Muscle of leg (tissue), 11 donors: ENCODE data around the gene OBSL1. TPM values are rescaled to one million over a fixed set of nuclear protein-coding genes. Genes with fewer than 3 reads are reported as not detected.

Source experiments
- DNase-seq: peaks from one replicate; pipeline ENCODE4 v3.0.0; 2013
- H3K27ac ChIP-seq: one replicate; pipeline ENCODE4 v1.5.1; 2013; ENCODE audit warnings: mild to moderate bottlenecking, low read length, control low read depth
- H3K27me3 ChIP-seq: one replicate; pipeline ENCODE4 v1.6.1; 2013; ENCODE audit warnings: low read length; ENCODE audit not compliant: control insufficient read depth, insufficient read depth
- H3K36me3 ChIP-seq: one replicate; pipeline ENCODE4 v1.6.1; 2013; ENCODE audit warnings: low read length; ENCODE audit not compliant: control insufficient read depth, insufficient read depth
- H3K4me1 ChIP-seq: one replicate; pipeline ENCODE4 v1.6.1; 2013; ENCODE audit warnings: low read length; ENCODE audit not compliant: control insufficient read depth, insufficient read depth
- H3K4me3 ChIP-seq: one replicate; pipeline ENCODE4 v1.5.1; 2013; ENCODE audit warnings: low read length, control low read depth
- H3K9me3 ChIP-seq: replicated peaks from 2 replicates; pipeline ENCODE4 v1.6.1; 2013; ENCODE audit warnings: low read depth, low read length; ENCODE audit not compliant: control insufficient read depth
- WGBS: methylation state at CpG from one replicate; pipeline ENCODE4 v1.1.5; 2013; ENCODE audit warnings: missing lambda C conversion rate; ENCODE audit not compliant: insufficient coverage; 5-methylcytosine and 5-hydroxymethylcytosine counted together
- polyA plus RNA-seq, 8 donors: library from polyadenylated mRNA; unstranded; fragments of 120-200 nt; gene quantifications; one replicate each; pipeline versions ENCODE4 v1.2.1 to v1.2.3, GENCODE V29; 2013; ENCODE audit warnings: inconsistent platforms in 1 of 8, low replicate concordance in 1 of 8; ENCODE audit not compliant: insufficient read length in 8 of 8, insufficient read depth in 1 of 8
- total RNA-seq: library from RNA; stranded (reverse); fragments of 120-200 nt; gene quantifications from one replicate; pipeline ENCODE4 v1.2.4, GENCODE V29; 2013

The OBSL1 gene
- total and polyA plus RNA-seq, 9 donors = 117 to 193 (median 156) TPM

- H3K4me3 ChIP-seq = no peak overlapping the region
- H3K27ac ChIP-seq = no peak overlapping the region
- H3K36me3 ChIP-seq = peaks cover 58% of the 10 kb centered on the region
- H3K9me3 ChIP-seq = no peaks in the 10 kb centered on the region
- WGBS = 97% methylated on average over 5 of the region's 11 CpGs
- no peak for DNase-seq
- H3K27me3 ChIP-seq = no peaks in the 10 kb centered on the region
- H3K4me1 ChIP-seq = peaks cover 12% of the 10 kb centered on the region
These were observed 42.2 kb upstream of the OBSL1 start for GRCh38 chr2:219613461-219614070.

- Histone ChIP-seq H3K9me3 (no peaks in the 10 kb centered on the region), H3K4me1 (peaks cover 12% of the 10 kb centered on the region), H3K27me3 (no peaks in the 10 kb centered on the region), H3K36me3 (peaks cover 66% of the 10 kb centered on the region), H3K27ac (no peak overlapping the region), H3K4me3 (no peak overlapping the region)
- DNase-seq = no peak
- 83% methylated on average over 11 of the region's 15 CpGs for WGBS
These were observed 41.4 kb upstream of the OBSL1 start for GRCh38 chr2:219612577-219613286.

- Histone ChIP-seq H3K27me3 (no peaks in the 10 kb centered on the region), H3K4me3 (no peak overlapping the region), H3K36me3 (peaks cover 68% of the 10 kb centered on the region), H3K9me3 (no peaks in the 10 kb centered on the region), H3K4me1 (peaks cover 12% of the 10 kb centered on the region), H3K27ac (no peak overlapping the region)
- 70% methylated on average over 11 of the region's 12 CpGs for WGBS
- DNase-seq = no peak
These were observed 40.7 kb upstream of the OBSL1 start for GRCh38 chr2:219611866-219612576.

GRCh38 chr2:219611306-219611705, 40.0 kb upstream of the OBSL1 start:
- Histone ChIP-seq H3K9me3 (no peaks in the 10 kb centered on the region), H3K27ac (no peak overlapping the region), H3K36me3 (peaks cover 73% of the 10 kb centered on the region), H3K4me1 (peaks cover 12% of the 10 kb centered on the region), H3K27me3 (no peaks in the 10 kb centered on the region), H3K4me3 (no peak overlapping the region)
- 97% methylated on average over 5 of the region's 9 CpGs for WGBS
- DNase-seq = no peak

- H3K4me3 ChIP-seq = no peak overlapping the region
- 65% methylated on average over 9 of the region's 13 CpGs for WGBS
- peaks cover 11% of the 10 kb centered on the region for H3K4me1 ChIP-seq
- H3K27ac ChIP-seq = no peak overlapping the region
- no peaks in the 10 kb centered on the region for H3K9me3 ChIP-seq
- peaks cover 68% of the 10 kb centered on the region for H3K36me3 ChIP-seq
- no peaks in the 10 kb centered on the region for H3K27me3 ChIP-seq
- no peak for DNase-seq
These were observed 37.9 kb upstream of the OBSL1 start for GRCh38 chr2:219609149-219609750.

GRCh38 chr2:219608399-219608964, 37.1 kb upstream of the OBSL1 start:
- 94% methylated on average over 11 of the region's 15 CpGs for WGBS
- no peaks in the 10 kb centered on the region for H3K27me3 ChIP-seq
- peaks cover 70% of the 10 kb centered on the region for H3K36me3 ChIP-seq
- no peak overlapping the region for H3K27ac ChIP-seq
- peaks cover 9% of the 10 kb centered on the region for H3K4me1 ChIP-seq
- H3K9me3 ChIP-seq = no peaks in the 10 kb centered on the region
- H3K4me3 ChIP-seq = no peak overlapping the region
- DNase-seq = no peak

- peaks cover 70% of the 10 kb centered on the region for H3K36me3 ChIP-seq
- no peaks in the 10 kb centered on the region for H3K27me3 ChIP-seq
- 88% methylated on average over 7 of the region's 15 CpGs for WGBS
- DNase-seq = no peak
- peaks cover 9% of the 10 kb centered on the region for H3K4me1 ChIP-seq
- H3K4me3 ChIP-seq = no peak overlapping the region
- H3K9me3 ChIP-seq = no peaks in the 10 kb centered on the region
- H3K27ac ChIP-seq = no peak overlapping the region
These were observed 36.6 kb upstream of the OBSL1 start for GRCh38 chr2:219607931-219608330.

- WGBS = 81% methylated on average over 5 of the region's 6 CpGs
- no peak for DNase-seq
- H3K36me3 ChIP-seq = peaks cover 66% of the 10 kb centered on the region
- H3K27ac ChIP-seq = no peak overlapping the region
- no peaks in the 10 kb centered on the region for H3K4me1 ChIP-seq
- H3K27me3 ChIP-seq = no peaks in the 10 kb centered on the region
- no peaks in the 10 kb centered on the region for H3K9me3 ChIP-seq
- no peak overlapping the region for H3K4me3 ChIP-seq
These were observed 34.2 kb upstream of the OBSL1 start for GRCh38 chr2:219605607-219605954.

- peaks cover 57% of the 10 kb centered on the region for H3K36me3 ChIP-seq
- WGBS = 86% methylated on average over 5 of the region's 5 CpGs
- peak; percentile 27 for DNase-seq
These were observed 32.4 kb upstream of the OBSL1 start for GRCh38 chr2:219603771-219604170.

More at GRCh38 chr2:219603771-219604170, 32.4 kb upstream of the OBSL1 start:
- Histone ChIP-seq H3K4me1 (no peaks in the 10 kb centered on the region), H3K4me3 (no peak overlapping the region), H3K27ac (no peak overlapping the region), H3K27me3 (no peaks in the 10 kb centered on the region), H3K9me3 (no peaks in the 10 kb centered on the region)
